Measurements from ENCODE around the gene DUOXA1.
"Not testable (repeated sequence)": the region's sequence is repeated elsewhere in the genome, so short reads cannot be mapped to it uniquely, and the experiment has no call there.

GRCh38 chr15:45079201-45079600 lies 50.5 kb downstream of the DUOXA1 start:
- not testable (repeated sequence) for TF ChIP-seq ZNF274 (IDR thresholded peaks at IDR 0.05; ENCODE audit: low read depth, low read length); SUZ12 (IDR thresholded peaks at IDR 0.05; ENCODE audit: extremely low read depth, insufficient read depth, insufficient read length); YY1 (IDR thresholded peaks at IDR 0.05; ENCODE audit: insufficient read depth, insufficient read length)
